ENCODE results near the gene GIMD1.

- TF ChIP-seq CTCF (IDR thresholded peaks at IDR 0.05) (no peak), POLR2A (IDR thresholded peaks at IDR 0.05) (no peak), POLR2AphosphoS5 (IDR thresholded peaks at IDR 0.05) (no peak)
Observed at GRCh38 chr4:106337916-106338315, 30.7 kb downstream of the GIMD1 start.
